Bone marrow (tissue), 2 donors: ENCODE measurements around the gene MGLL.
"Not testable (repeated sequence)": the region's sequence is repeated elsewhere in the genome, so short reads cannot be mapped to it uniquely, and the experiment has no call there.

ENCODE experiments used
- DNase-seq, 2 donors: peaks; one replicate each; lab custom pipeline; 2025; lab: John Stamatoyannopoulos, UW

Gene MGLL

DNA sequence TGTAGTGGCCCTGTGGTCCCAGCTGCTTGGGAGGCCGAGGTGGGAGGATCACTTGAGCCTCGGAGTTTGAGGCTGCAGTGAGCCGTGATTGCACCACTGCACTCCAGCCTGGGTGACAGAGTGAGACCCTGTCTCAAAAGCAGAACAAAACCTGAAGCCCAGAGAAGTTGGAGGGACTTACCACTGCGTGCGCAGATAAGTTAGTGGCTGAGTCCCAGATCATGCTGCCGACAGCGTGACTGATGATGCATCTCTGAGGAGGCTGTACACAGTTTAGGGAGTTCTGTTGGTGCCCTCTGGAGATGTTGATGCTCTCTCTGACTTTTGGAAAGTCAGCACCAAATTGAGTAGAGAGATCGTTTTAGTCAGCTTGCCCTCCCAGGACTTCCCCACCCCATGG lies 165.4 kb downstream of the MGLL start:
- DNase-seq: no peak

DNA sequence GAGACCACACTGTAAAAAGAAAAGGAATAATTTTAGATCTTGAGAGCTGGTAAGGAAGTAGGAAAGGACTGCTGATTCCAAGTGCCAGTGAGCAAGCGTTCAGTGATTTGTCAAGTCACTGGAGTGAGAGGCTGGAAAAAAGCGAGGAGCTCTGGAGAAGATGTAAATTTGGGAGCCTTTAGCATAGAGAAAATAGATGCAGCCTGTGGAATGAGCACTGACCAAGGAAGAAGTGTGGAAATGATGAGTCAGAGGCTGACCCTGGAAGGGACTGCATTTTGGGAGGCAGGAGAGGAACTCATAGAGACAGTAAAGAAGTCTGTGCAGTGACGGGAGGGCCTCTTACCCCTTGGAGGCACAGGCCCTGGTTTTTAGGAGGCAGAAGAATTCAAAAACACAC lies 166.7 kb downstream of the MGLL start:
- no peak for DNase-seq

DNA sequence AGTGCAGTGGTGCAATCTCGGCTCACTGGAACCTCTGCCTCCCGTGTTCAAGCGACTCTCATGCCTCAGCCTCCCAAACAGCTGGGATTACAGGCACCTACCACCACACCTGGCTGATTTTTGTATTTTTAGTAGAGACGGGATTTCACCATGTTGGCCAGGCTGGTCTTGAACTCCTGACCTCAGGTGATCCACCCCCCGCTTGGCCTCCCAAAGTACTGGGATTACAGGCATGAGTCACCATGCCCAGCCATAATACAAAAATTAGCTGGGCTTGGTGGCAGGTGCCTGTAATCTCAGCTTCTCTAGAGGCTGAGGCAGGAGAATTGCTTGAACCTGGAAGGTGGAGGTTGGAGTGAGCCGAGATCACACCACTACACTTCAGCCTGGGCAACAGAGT lies 167.3 kb downstream of the MGLL start:
- not testable (repeated sequence) for DNase-seq

DNA sequence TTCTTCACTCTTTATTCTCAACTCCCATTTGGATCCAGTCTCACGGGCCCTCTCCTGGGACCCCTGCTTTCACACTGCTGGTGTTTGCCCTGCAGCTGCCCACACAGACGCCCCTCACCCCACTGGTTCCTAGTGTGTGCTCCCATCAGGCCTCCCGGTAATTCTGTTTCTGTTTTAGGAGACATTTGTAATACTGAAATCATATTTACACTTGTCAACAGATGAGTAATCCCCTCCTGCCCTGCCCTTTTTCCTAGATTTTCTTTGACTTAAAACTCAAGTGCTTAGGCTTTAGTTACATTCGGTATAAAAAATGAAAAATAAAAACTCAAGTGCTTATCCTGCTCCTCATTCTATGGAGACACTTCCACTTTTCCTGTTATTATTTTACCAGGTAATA lies 167.9 kb downstream of the MGLL start:
- DNase-seq: no peak

DNA sequence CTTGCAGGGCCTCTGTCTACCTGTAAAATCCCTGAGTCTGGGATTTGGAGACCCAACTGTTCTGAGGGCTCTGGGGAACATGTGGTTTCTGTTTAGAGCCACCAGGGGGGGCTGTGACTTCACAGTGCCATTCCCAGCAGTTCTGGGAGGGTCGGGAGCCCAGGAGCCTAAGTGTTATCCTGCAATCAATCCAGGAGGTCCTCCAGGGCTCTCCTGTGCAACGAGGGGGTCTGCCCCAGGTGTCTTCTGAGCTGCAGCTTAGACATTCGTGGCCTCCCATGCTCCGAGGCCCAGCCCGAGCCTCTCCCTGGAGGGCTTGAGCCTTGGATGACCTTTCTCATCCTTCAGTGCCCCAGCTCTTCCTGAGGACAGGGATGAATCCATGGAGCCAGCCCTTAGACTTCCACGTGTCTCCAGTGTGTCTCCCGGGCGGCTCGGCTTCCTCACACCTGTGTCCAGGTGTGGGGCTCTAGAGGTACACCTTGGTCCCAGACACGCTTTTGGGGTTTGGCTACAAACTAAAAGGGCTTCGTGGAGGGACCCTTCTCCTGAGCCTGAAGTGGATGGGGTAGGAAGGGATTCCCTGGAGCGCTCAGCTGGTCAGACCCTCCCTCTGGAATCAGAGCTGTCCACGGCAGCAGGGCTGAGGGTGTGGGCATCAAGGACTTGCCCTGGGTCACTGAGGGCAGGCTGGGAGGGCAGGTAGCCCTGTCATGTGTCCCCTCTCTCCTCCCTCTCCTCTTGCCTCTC lies 169.9 kb downstream of the MGLL start:
- peak; percentile 23 to 50 for DNase-seq

DNA sequence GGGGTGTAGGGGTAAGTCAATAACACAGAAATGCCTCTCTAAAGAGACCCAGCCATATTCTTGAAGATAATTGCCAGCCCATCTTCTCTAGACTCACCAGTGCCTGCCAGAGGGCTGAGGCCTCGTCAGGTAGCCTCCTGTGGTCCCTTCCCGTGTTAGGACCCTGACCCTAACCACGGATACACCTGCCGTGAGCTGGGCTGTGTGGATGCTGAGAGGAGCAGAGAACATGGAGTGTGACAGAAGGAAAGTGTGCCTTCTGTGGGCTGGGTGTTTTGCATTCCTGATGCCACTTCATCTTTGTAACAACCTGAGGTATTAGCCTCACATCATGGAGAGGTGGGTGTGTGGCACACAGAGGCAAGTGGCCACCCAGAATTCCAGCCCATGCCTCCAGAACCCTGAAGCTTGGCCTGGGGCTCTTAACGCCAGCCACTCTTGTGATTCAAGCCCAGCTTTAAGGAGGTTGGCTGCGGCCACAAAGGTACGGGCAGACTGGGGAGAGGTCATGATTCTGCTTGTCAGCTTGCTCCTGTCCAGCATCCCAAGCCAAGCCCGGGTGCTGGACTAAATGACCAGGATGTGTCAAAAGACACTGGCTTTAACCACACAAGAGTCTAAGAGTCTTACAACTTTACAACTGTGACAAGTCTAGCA lies 170.7 kb downstream of the MGLL start:
- no peak for DNase-seq

DNA sequence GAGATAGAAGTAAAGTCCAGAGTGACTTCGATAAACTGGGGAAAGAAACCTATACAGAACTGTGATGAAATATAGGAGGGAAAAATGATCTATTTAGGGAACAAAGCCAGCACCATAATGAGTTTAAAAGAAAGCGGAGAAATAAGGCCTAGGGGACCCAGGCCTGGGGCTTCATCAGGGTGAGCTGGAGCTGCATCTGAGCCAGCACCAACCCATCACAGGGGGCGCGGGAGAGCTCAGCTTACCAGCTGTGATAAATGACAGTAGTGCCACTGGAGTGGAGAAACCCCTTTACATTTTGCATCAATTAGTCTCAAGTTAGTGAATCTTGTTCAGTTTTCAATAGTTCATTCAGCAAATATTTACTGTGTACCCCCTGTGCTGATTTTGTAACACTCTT lies 172.1 kb downstream of the MGLL start:
- no peak for DNase-seq

DNA sequence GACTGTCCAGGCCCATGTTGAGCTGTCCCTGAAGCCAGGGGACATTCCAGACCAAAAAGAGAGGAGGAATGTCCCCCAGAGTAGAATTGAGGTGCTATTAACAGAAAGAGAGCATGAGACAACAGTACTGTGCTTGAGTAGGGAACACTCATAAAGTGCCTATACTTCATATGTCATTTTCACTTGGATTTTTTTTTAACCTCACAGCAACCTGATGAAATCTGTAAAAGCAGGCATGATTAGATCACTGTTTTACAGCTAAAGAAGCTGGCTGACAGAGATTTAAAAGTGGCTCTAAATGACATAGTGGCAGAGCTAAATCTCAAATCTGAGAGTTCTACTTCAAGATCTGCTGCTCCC lies 174.5 kb downstream of the MGLL start:
- no peak for DNase-seq

DNA sequence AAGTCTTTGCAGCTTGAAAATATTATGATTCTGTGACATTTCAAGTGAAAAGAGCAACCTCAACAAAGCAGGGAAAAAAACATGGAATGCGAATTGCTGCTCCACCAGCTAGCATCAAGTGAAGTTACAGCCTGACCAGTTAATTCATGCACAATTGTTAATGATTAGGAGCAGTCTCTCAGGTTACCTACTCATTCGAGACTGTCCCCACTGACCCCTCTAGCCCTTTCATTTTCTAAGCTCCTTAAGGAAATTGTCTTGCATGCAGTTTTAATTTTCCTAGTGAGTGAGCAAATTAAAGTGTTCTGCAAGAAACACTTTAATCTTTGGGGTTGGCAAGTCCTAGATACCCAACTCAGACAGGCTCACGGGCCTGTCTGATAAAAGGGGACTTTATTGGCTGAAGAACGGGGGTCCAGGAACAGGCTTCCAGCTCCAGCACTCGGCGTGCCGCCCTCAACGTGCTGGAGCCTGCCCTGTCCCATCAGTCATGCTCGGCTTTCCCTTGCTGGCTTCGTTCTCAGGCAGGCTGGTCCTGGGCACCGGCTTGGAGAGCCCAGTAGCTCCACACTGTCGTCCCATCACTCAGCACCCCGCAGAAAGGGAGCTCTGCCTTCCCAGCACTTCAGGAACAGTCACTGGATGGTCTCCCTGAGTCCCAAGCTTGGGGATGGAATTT lies 175.0 kb downstream of the MGLL start:
- no peak for DNase-seq

DNA sequence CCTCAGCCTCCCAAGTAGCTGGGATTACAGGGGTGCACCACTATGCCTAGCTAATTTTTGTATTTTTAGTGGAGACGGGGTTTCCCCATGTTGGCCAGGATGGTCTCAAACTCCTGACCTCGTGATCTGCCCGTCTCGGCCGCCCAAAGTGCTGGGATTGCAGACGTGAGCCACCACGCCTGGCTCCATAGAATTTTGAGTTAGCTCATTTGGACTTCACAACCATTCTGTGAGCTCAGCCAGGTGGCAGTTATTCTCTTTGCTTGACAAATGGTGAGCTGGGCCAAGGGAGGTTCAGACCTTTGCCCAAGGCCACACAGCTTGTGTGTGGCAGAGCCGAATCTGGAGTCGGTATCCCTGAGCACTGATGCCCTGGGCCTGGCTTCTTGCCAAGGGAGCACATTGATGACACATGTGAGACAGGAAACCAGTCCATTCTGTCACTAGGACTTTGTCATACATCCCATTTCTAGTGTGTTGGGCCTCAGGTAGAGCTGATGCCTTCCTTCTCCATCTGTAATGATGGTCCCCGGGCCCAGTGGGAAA lies 175.7 kb downstream of the MGLL start:
- no peak for DNase-seq

DNA sequence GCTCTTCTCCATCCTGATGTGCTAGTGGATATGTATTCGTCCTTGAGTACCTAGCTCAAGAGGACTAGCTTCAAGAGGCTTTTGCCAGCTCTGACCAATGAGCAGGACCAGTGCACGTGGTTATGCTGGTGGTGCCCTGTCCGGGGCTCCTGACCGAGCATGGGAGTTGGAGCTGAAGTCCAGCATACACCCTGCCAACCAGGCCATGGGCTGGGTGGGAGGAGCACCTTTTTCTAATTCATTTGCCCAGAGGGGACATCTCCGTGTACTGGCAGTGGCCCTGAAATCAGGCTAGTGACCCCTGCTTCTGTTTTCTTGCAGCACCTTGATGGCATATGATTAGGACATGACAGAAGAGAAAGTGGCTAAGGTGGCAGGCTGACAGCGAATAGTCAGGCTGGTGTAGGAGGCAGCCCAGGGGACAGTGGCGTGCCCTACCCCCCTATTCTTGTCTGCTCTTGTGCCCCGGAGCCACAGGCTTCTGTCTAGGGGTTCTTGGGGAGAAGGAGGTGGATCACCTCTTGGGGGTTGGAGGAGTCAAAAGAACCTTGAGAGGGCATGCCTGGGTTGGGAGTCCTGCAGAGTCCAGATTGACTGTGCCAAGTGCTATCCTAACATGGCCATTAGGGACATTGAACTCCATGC lies 176.8 kb downstream of the MGLL start:
- no peak for DNase-seq

DNA sequence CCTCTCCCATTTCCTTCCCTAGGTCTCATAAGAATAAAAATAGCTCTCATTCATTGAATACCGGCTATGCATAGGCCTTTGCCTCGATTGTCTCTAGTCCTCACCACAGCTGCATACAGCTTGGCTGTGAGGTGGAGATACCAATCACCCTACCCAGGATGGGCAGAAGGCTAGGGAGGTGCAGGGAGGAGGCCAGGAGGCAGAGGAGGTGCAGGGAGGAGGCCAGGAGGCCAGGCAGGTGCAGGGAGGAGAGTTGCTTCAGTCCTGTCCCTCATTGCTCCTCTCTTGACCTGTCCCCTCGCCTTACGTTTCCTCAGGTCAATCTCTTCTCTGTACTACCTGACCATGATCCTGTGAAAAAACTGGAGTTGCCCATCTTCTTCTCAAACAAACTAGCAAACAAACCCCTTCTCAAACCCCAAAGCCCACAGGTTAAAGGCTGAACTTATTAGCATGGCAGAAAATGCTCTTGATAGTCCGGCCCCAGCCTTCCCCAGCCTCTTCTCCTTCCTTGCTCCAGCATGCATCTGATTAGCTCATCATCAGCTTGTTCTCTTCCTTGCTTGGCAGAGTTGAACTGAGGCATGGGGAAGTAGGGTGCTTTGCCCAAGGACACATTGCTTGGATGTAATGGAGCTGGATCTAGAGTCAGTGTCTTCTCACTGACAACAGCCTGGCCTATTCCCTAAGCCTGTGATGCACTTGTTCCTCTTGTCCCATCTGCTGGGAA lies 177.5 kb downstream of the MGLL start:
- DNase-seq: no peak

DNA sequence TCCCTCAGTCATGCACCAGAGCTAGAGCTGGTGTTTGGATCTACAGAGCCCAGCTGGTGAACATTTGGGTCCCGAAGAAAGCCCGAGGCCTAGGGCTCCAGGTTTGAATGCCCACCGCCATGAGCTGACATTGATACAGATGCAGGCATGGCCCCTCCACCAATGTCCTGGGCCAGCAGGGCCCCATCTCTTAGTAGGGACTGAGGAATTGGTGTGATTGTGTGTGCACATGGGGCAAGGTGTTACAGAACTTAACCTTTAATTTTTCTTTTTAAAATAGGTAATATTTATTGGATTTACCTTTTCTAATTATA lies 182.3 kb downstream of the MGLL start:
- DNase-seq: no peak

DNA sequence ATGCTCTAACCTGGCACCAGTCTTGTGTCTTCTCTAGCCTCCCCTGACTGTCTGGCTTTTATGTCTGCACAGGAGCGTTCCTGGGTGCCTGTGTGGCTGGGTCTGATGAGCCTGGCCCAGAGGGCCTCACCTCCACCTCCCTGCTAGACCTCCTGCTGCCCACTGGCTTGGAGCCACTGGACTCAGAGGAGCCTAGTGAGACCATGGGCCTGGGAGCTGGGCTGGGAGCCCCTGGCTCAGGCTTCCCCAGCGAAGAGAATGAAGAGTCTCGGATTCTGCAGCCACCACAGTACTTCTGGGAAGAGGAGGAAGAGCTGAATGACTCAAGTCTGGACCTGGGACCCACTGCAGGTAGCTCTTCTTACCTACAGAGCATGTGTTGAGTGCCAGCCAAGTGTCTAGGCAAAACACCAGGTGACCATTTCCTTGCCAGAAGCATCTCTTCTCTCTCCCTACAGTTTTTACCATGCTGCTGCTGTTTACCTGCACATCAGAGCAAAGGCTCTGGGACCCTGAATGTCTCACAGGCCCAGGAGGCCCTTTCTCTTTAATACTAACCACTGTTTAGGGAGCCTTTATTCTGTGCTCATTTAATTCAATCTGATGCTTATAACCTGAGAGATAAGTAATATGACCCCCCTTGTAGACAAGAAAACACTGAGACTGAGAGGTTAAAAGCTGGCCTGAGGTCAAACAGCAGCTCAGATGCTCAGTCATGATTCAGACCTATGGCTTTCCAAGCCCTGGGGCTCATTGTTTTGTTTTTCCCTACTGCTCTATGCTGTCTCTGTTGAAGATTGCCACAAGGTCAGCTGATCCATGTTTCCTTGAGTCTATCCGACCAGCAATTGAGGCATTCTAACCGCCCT lies 182.9 kb downstream of the MGLL start:
- DNase-seq: no peak
